Measurements from ENCODE around the gene CARD11.
A peak's percentile ranks its signal among the peaks of the same experiment; 100 is the strongest.

Gene CARD11

DNA sequence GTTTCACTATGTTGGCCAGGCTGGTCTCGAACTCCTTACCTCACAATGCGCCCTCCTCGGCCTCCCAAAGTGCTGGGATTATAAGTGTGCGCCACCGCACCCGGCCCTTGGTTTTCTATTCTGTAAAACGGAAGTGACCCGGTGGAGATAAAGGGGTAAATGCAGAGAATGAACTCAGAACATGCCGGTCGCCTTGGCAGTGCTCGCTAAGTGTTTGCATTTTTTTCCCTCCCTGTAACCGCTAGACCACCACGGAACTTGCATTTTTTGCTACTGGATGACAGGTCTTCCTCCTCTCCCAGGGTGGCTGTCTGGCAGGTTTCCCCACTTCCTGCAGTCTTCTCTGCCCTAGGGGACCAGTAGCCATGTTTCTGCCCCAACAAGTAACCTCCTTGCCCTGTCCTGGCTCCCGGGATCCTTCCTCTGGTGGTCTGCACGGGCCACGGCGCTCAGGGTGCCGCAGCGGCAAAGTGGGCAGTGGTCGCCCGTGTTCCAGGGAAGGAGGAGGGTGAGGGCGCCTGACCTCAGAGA is 180.8 kb downstream of the CARD11 start:
- peak overlapping the region; percentile 11; the same call in 1 of the 2 replicates for H3K4me3 ChIP-seq (replicated peaks; ENCODE audit: insufficient read depth, low read length)
- no peak for TF ChIP-seq CTCF (IDR thresholded peaks at IDR 0.05; ENCODE audit: insufficient read depth, low read length)
- TF ChIP-seq, protein P1, sequence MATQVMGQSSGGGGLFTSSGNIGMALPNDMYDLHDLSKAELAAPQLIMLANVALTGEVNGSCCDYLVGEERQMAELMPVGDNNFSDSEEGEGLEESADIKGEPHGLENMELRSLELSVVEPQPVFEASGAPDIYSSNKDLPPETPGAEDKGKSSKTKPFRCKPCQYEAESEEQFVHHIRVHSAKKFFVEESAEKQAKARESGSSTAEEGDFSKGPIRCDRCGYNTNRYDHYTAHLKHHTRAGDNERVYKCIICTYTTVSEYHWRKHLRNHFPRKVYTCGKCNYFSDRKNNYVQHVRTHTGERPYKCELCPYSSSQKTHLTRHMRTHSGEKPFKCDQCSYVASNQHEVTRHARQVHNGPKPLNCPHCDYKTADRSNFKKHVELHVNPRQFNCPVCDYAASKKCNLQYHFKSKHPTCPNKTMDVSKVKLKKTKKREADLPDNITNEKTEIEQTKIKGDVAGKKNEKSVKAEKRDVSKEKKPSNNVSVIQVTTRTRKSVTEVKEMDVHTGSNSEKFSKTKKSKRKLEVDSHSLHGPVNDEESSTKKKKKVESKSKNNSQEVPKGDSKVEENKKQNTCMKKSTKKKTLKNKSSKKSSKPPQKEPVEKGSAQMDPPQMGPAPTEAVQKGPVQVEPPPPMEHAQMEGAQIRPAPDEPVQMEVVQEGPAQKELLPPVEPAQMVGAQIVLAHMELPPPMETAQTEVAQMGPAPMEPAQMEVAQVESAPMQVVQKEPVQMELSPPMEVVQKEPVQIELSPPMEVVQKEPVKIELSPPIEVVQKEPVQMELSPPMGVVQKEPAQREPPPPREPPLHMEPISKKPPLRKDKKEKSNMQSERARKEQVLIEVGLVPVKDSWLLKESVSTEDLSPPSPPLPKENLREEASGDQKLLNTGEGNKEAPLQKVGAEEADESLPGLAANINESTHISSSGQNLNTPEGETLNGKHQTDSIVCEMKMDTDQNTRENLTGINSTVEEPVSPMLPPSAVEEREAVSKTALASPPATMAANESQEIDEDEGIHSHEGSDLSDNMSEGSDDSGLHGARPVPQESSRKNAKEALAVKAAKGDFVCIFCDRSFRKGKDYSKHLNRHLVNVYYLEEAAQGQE (IDR thresholded peaks at IDR 0.05; ENCODE audit: insufficient replicate concordance, low read depth) = no peak
- no peak for TF ChIP-seq GABPA (IDR thresholded peaks at IDR 0.05; ENCODE audit: low read depth)
- no peak for TF ChIP-seq POLR2AphosphoS5 (IDR thresholded peaks at IDR 0.05; ENCODE audit: low read depth)
- TF ChIP-seq SPI1 (IDR thresholded peaks at IDR 0.05; ENCODE audit: borderline replicate concordance, low read depth) = peak; percentile 81
- H3K27ac ChIP-seq (replicated peaks) = peak overlapping the region; percentile 72
- no peaks in the 10 kb centered on the region for H3K27me3 ChIP-seq (ENCODE audit: insufficient read depth, poor library complexity, severe bottlenecking)
- DNase-seq (ENCODE audit: low read depth in 1 of 2, low spot score in 1 of 2) = peak; percentile 49 to 80

DNA sequence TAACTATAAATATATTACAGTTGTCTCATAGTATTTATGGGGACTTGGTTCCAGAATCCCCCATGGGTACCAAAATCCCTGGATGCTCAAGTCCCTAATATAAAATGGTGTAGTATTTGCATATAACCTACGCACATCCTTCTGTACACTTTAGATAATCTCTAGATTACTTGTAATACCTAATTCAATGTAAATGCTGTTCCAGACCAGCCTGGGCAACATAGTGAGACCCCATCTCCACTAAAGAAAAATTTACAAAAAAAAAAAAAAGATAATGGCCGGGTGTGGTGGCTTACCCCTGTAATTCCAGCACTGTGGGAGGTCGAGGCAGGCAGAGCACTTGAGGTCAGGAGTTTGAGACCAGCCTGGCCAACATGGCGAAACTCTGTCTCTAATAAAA is 182.2 kb downstream of the CARD11 start:
- DNase-seq (ENCODE audit: low read depth in 1 of 2, low spot score in 1 of 2) = no peak
- Histone ChIP-seq H3K27me3 (ENCODE audit: insufficient read depth, poor library complexity, severe bottlenecking) (no peaks in the 10 kb centered on the region), H3K27ac (replicated peaks) (no peak overlapping the region), H3K4me3 (replicated peaks; ENCODE audit: insufficient read depth, low read length) (no peak overlapping the region)
- no peak for TF ChIP-seq POLR2AphosphoS5 (IDR thresholded peaks at IDR 0.05; ENCODE audit: low read depth)
- no peak for TF ChIP-seq GABPA (IDR thresholded peaks at IDR 0.05; ENCODE audit: low read depth)
- TF ChIP-seq, protein P1 (IDR thresholded peaks at IDR 0.05; ENCODE audit: insufficient replicate concordance, low read depth) = no peak
- TF ChIP-seq SPI1 (IDR thresholded peaks at IDR 0.05; ENCODE audit: borderline replicate concordance, low read depth) = no peak
- TF ChIP-seq CTCF (IDR thresholded peaks at IDR 0.05; ENCODE audit: insufficient read depth, low read length) = no peak

- DNase-seq (ENCODE audit: low read depth in 1 of 2, low spot score in 1 of 2) = no peak
- no peak overlapping the region for H3K4me3 ChIP-seq (replicated peaks; ENCODE audit: insufficient read depth, low read length)
- TF ChIP-seq, protein P1 (IDR thresholded peaks at IDR 0.05; ENCODE audit: insufficient replicate concordance, low read depth) = no peak
- no peak for TF ChIP-seq SPI1 (IDR thresholded peaks at IDR 0.05; ENCODE audit: borderline replicate concordance, low read depth)
- no peak for TF ChIP-seq POLR2AphosphoS5 (IDR thresholded peaks at IDR 0.05; ENCODE audit: low read depth)
- no peak for TF ChIP-seq GABPA (IDR thresholded peaks at IDR 0.05; ENCODE audit: low read depth)
- TF ChIP-seq CTCF (IDR thresholded peaks at IDR 0.05; ENCODE audit: insufficient read depth, low read length) = no peak
- no peaks in the 10 kb centered on the region for H3K27me3 ChIP-seq (ENCODE audit: insufficient read depth, poor library complexity, severe bottlenecking)
- no peak overlapping the region for H3K27ac ChIP-seq (replicated peaks)
Measured at GRCh38 chr7:2860627-2861133, 183.0 kb downstream of the CARD11 start.

Measured in HL-60 (cell line).